Measurements from ENCODE around the gene ADGRF3. TPM values are rescaled to one million over a fixed set of nuclear protein-coding genes. Genes with fewer than 3 reads are reported as not detected.

Gene ADGRF3
- total and polyA plus RNA-seq, 2 of the 13 experiments (the other 11 are each of a cell fraction or from before 2014, with no cell fraction given) = 0.40 to 1.5 TPM

GRCh38 chr2:26298638-26299393, 47.8 kb downstream of the ADGRF3 start (continued):
- TF ChIP-seq ESRRA (CRISPR knock-in tag; IDR thresholded peaks at IDR 0.05; ENCODE audit: low read depth) (no peak), IKZF5 (CRISPR knock-in tag; IDR thresholded peaks at IDR 0.05) (no peak), SAFB2 (CRISPR knock-in tag; IDR thresholded peaks at IDR 0.05; ENCODE audit: borderline replicate concordance, low read depth) (0 out of 2 replicates have a peak, but pooled peaks have one; percentile 24), IRF2 (CRISPR knock-in tag; IDR thresholded peaks at IDR 0.05) (no peak), ZBTB21 (CRISPR knock-in tag; IDR thresholded peaks at IDR 0.05) (no peak), TP53 (CRISPR knock-in tag; conservative IDR thresholded peaks at IDR 0.05) (no peak), FOXO4 (CRISPR knock-in tag; conservative IDR thresholded peaks at IDR 0.05) (no peak), ZGPAT (CRISPR knock-in tag; IDR thresholded peaks at IDR 0.05) (0 out of 2 replicates have a peak, but pooled peaks have one; percentile 15), GZF1 (CRISPR knock-in tag; IDR thresholded peaks at IDR 0.05) (no peak), TOE1 (CRISPR knock-in tag; IDR thresholded peaks at IDR 0.05) (no peak), ZNF501 (CRISPR knock-in tag; IDR thresholded peaks at IDR 0.05) (no peak), ZC3H4 (CRISPR knock-in tag; IDR thresholded peaks at IDR 0.05; ENCODE audit: borderline replicate concordance) (no peak), SMC3 (IDR thresholded peaks at IDR 0.05; ENCODE audit: low read length) (no peak), SSRP1 (CRISPR knock-in tag; IDR thresholded peaks at IDR 0.05) (no peak), ZZZ3 (CRISPR knock-in tag; IDR thresholded peaks at IDR 0.05; ENCODE audit: borderline replicate concordance) (no peak), SIX4 (CRISPR knock-in tag; IDR thresholded peaks at IDR 0.05) (no peak), ZBTB14 (CRISPR knock-in tag; IDR thresholded peaks at IDR 0.05) (0 out of 2 replicates have a peak, but pooled peaks have one; percentile 26), ZSCAN29 (CRISPR knock-in tag; conservative IDR thresholded peaks at IDR 0.05) (peak; percentile 74; the same call in 1 of the 2 replicates), ATF7-NPFF (CRISPR knock-in tag; IDR thresholded peaks at IDR 0.05; ENCODE audit: low read depth) (no peak), TCF12 (IDR thresholded peaks at IDR 0.05) (no peak), TCF12 (CRISPR knock-in tag; IDR thresholded peaks at IDR 0.05) (no peak), ZNF710 (CRISPR knock-in tag; IDR thresholded peaks at IDR 0.05; ENCODE audit: borderline replicate concordance) (0 out of 2 replicates have a peak, but pooled peaks have one; percentile 31), HMGA1 (CRISPR knock-in tag; conservative IDR thresholded peaks at IDR 0.05) (no peak), HIVEP1 (CRISPR knock-in tag; IDR thresholded peaks at IDR 0.05) (no peak)
